ENCODE measurements around the gene CHD9.

CHD9 gene

GRCh38 chr16:53100889-53101288 is 46.1 kb downstream of the CHD9 start:
- Mint-ChIP-seq H3K36me3 (peaks cover 1 to 4% of the 10 kb centered on the region in 2 donors), H3K9me3 (no peaks in the 10 kb centered on the region), H3K4me1 (peaks cover 18 to 37% of the 10 kb centered on the region in 2 donors), H3K27me3 (no peaks in the 10 kb centered on the region), H3K27ac (peak overlapping the region; percentile 42), H3K4me3 (no peak overlapping the region)
- no peak for DNase-seq
- ATAC-seq (replicated peaks) = no peak

- no peak for DNase-seq
- no peak for ATAC-seq (replicated peaks)
- no peaks in the 10 kb centered on the region for H3K27me3 Mint-ChIP-seq
- peaks cover 4 to 8% of the 10 kb centered on the region in 2 donors for H3K36me3 Mint-ChIP-seq
- H3K4me1 Mint-ChIP-seq = peaks cover 9 to 34% of the 10 kb centered on the region in 2 donors
- no peak overlapping the region for H3K4me3 Mint-ChIP-seq
- H3K27ac Mint-ChIP-seq = no peak overlapping the region
- no peaks in the 10 kb centered on the region for H3K9me3 Mint-ChIP-seq
Measured at GRCh38 chr16:53103811-53104210, 49.0 kb downstream of the CHD9 start.

- H3K27me3 Mint-ChIP-seq = no peaks in the 10 kb centered on the region
- no peaks in the 10 kb centered on the region for H3K9me3 Mint-ChIP-seq
- H3K4me1 Mint-ChIP-seq = peaks cover 1 to 16% of the 10 kb centered on the region in 2 donors
- H3K4me3 Mint-ChIP-seq = no peak overlapping the region
- no peak for DNase-seq
- peaks cover 4 to 8% of the 10 kb centered on the region in 2 donors for H3K36me3 Mint-ChIP-seq
- no peak overlapping the region for H3K27ac Mint-ChIP-seq
- ATAC-seq (replicated peaks) = no peak
Measured at GRCh38 chr16:53105565-53105964, 50.8 kb downstream of the CHD9 start.

GRCh38 chr16:53111078-53111791 is 56.4 kb downstream of the CHD9 start:
- no peaks in the 10 kb centered on the region for H3K9me3 Mint-ChIP-seq
- H3K27ac Mint-ChIP-seq = peak overlapping the region; percentile 47
- peak overlapping the region in 1 of 2 donors; percentile 25 for H3K4me3 Mint-ChIP-seq
- peaks cover 13 to 26% of the 10 kb centered on the region in 2 donors for H3K4me1 Mint-ChIP-seq
- DNase-seq (no peak), ATAC-seq (replicated peaks) (no peak)
- peaks cover 2 to 5% of the 10 kb centered on the region in 2 donors for H3K36me3 Mint-ChIP-seq
- H3K27me3 Mint-ChIP-seq = no peaks in the 10 kb centered on the region

- Mint-ChIP-seq H3K27me3 (no peaks in the 10 kb centered on the region), H3K4me3 (no peak overlapping the region), H3K4me1 (peaks cover 13 to 21% of the 10 kb centered on the region in 2 donors), H3K36me3 (peaks cover 3% of the 10 kb centered on the region in 2 donors), H3K27ac (no peak overlapping the region), H3K9me3 (no peaks in the 10 kb centered on the region)
- ATAC-seq (replicated peaks) (no peak), DNase-seq (no peak)
Measured at GRCh38 chr16:53112015-53112414, 57.2 kb downstream of the CHD9 start.

GRCh38 chr16:53115047-53115446 is 60.3 kb downstream of the CHD9 start:
- ATAC-seq (replicated peaks) (no peak), DNase-seq (no peak)
- no peak overlapping the region for H3K27ac Mint-ChIP-seq
- H3K4me1 Mint-ChIP-seq = peaks cover 13 to 21% of the 10 kb centered on the region in 2 donors
- H3K9me3 Mint-ChIP-seq = no peaks in the 10 kb centered on the region
- no peaks in the 10 kb centered on the region for H3K27me3 Mint-ChIP-seq
- peaks cover 3% of the 10 kb centered on the region in 2 donors for H3K36me3 Mint-ChIP-seq
- H3K4me3 Mint-ChIP-seq = no peak overlapping the region

GRCh38 chr16:53115773-53116172 is 61.0 kb downstream of the CHD9 start:
- Mint-ChIP-seq H3K4me3 (no peak overlapping the region), H3K27me3 (no peaks in the 10 kb centered on the region)
- ATAC-seq (replicated peaks) = no peak

GRCh38 chr16:53121043-53121620 is 66.3 kb downstream of the CHD9 start:
- DNase-seq = no peak
- Mint-ChIP-seq H3K27me3 (no peaks in the 10 kb centered on the region), H3K36me3 (peaks cover 9 to 12% of the 10 kb centered on the region in 2 donors), H3K4me1 (peaks cover 2 to 12% of the 10 kb centered on the region in 2 donors), H3K27ac (peak overlapping the region; percentile 25), H3K4me3 (no peak overlapping the region), H3K9me3 (peaks cover 2 to 4% of the 10 kb centered on the region in 2 donors)
- ATAC-seq (replicated peaks) = no peak

More at GRCh38 chr16:53115773-53116172, 61.0 kb downstream of the CHD9 start:
- no peak for DNase-seq
- no peak overlapping the region for H3K27ac Mint-ChIP-seq
- peaks cover 3% of the 10 kb centered on the region in 2 donors for H3K36me3 Mint-ChIP-seq
- no peaks in the 10 kb centered on the region for H3K9me3 Mint-ChIP-seq
- peaks cover 11 to 19% of the 10 kb centered on the region in 2 donors for H3K4me1 Mint-ChIP-seq

- no peaks in the 10 kb centered on the region for H3K27me3 Mint-ChIP-seq
- no peak overlapping the region for H3K4me3 Mint-ChIP-seq
- peaks cover 2 to 4% of the 10 kb centered on the region in 2 donors for H3K9me3 Mint-ChIP-seq
- ATAC-seq (replicated peaks) (no peak), DNase-seq (no peak)
- H3K27ac Mint-ChIP-seq = no peak overlapping the region
- H3K4me1 Mint-ChIP-seq = peaks cover 4 to 18% of the 10 kb centered on the region in 2 donors
- peaks cover 8 to 11% of the 10 kb centered on the region in 2 donors for H3K36me3 Mint-ChIP-seq
Measured at GRCh38 chr16:53121661-53122060, 66.9 kb downstream of the CHD9 start.

- peaks cover 8 to 31% of the 10 kb centered on the region in 2 donors for H3K4me1 Mint-ChIP-seq
- DNase-seq = no peak
- H3K27me3 Mint-ChIP-seq = no peaks in the 10 kb centered on the region
- ATAC-seq (replicated peaks) = no peak
- peaks cover 6 to 9% of the 10 kb centered on the region in 2 donors for H3K36me3 Mint-ChIP-seq
- no peak overlapping the region for H3K27ac Mint-ChIP-seq
- peaks cover 2 to 4% of the 10 kb centered on the region in 2 donors for H3K9me3 Mint-ChIP-seq
- no peak overlapping the region for H3K4me3 Mint-ChIP-seq
Measured at GRCh38 chr16:53123747-53124146, 69.0 kb downstream of the CHD9 start.

- Mint-ChIP-seq H3K36me3 (peaks cover 6 to 9% of the 10 kb centered on the region in 2 donors), H3K4me1 (peaks cover 12 to 38% of the 10 kb centered on the region in 2 donors), H3K27me3 (no peaks in the 10 kb centered on the region), H3K27ac (no peak overlapping the region), H3K4me3 (peak overlapping the region; percentile 38 to 60), H3K9me3 (peaks cover 2 to 4% of the 10 kb centered on the region in 2 donors)
- DNase-seq (no peak), ATAC-seq (replicated peaks) (no peak)
Measured at GRCh38 chr16:53126390-53126789, 71.6 kb downstream of the CHD9 start.

GRCh38 chr16:53129281-53130158 is 74.7 kb downstream of the CHD9 start:
- peak overlapping the region; percentile 82 to 83 for H3K4me3 Mint-ChIP-seq
- peaks cover 17 to 53% of the 10 kb centered on the region in 2 donors for H3K4me1 Mint-ChIP-seq
- H3K27ac Mint-ChIP-seq = peak overlapping the region; percentile 84
- peaks cover 3 to 7% of the 10 kb centered on the region in 2 donors for H3K36me3 Mint-ChIP-seq
- no peaks in the 10 kb centered on the region for H3K9me3 Mint-ChIP-seq
- no peak for ATAC-seq (replicated peaks)
- no peak for DNase-seq
- no peaks in the 10 kb centered on the region for H3K27me3 Mint-ChIP-seq

GRCh38 chr16:53130159-53131049 is 75.6 kb downstream of the CHD9 start:
- peak; percentile 92 for DNase-seq
- Mint-ChIP-seq H3K9me3 (no peaks in the 10 kb centered on the region), H3K27ac (peak overlapping the region; percentile 94), H3K27me3 (no peaks in the 10 kb centered on the region), H3K4me3 (peak overlapping the region; percentile 83 to 84), H3K4me1 (peaks cover 23 to 60% of the 10 kb centered on the region in 2 donors), H3K36me3 (peaks cover 3% of the 10 kb centered on the region in 2 donors)
- ATAC-seq (replicated peaks) = peak; percentile 84 to 88
